UCSD-AML1 (cell line): ENCODE measurements around the gene WDFY4.

Experiments
- DNase-seq: peaks from one replicate; lab custom pipeline; 2025; ENCODE audit not compliant: unreplicated experiment; lab: John Stamatoyannopoulos, UW

The WDFY4 gene

GRCh38 chr10:48842231-48842630 lies 157.6 kb downstream of the WDFY4 start:
- no peak for DNase-seq

GRCh38 chr10:48843198-48843597 lies 158.5 kb downstream of the WDFY4 start:
- DNase-seq, result no peak

GRCh38 chr10:48844616-48845015 lies 159.9 kb downstream of the WDFY4 start:
- no peak for DNase-seq

- no peak for DNase-seq
Measured at GRCh38 chr10:48845512-48845911, 160.8 kb downstream of the WDFY4 start.

GRCh38 chr10:48847691-48848090 lies 163.0 kb downstream of the WDFY4 start:
- DNase-seq, result no peak

- no peak for DNase-seq
Measured at GRCh38 chr10:48856855-48857254, 172.2 kb downstream of the WDFY4 start.

GRCh38 chr10:48872234-48872633 lies 187.6 kb downstream of the WDFY4 start:
- no peak for DNase-seq

- no peak for DNase-seq
Measured at GRCh38 chr10:48878091-48878490, 193.4 kb downstream of the WDFY4 start.

- DNase-seq, result no peak
Measured at GRCh38 chr10:48879451-48879850, 194.8 kb downstream of the WDFY4 start.

GRCh38 chr10:48880016-48880705 lies 195.5 kb downstream of the WDFY4 start:
- DNase-seq, result no peak

- DNase-seq, result no peak
Measured at GRCh38 chr10:48881937-48882336, 197.3 kb downstream of the WDFY4 start.

GRCh38 chr10:48882881-48883280 lies 198.2 kb downstream of the WDFY4 start:
- DNase-seq, result no peak

- no peak for DNase-seq
Measured at GRCh38 chr10:48883701-48884100, 199.0 kb downstream of the WDFY4 start.

GRCh38 chr10:48884179-48885045 lies 199.7 kb downstream of the WDFY4 start:
- DNase-seq, result no peak

GRCh38 chr10:48885376-48885775 lies 200.7 kb downstream of the WDFY4 start:
- no peak for DNase-seq

- no peak for DNase-seq
Measured at GRCh38 chr10:48887982-48888381, 203.3 kb downstream of the WDFY4 start.

- no peak for DNase-seq
Measured at GRCh38 chr10:48890888-48891850, 206.5 kb downstream of the WDFY4 start.

- DNase-seq, result no peak
Measured at GRCh38 chr10:48894911-48895802, 210.5 kb downstream of the WDFY4 start.

GRCh38 chr10:48895803-48896195 lies 211.1 kb downstream of the WDFY4 start:
- DNase-seq, result no peak

- no peak for DNase-seq
Measured at GRCh38 chr10:48896756-48897440, 212.2 kb downstream of the WDFY4 start.
